HG02763 (cell line): Measurements from ENCODE around the gene RTL3.
"Not testable (repeated sequence)": the region's sequence is repeated elsewhere in the genome, so short reads cannot be mapped to it uniquely, and the experiment has no call there.

Source experiments
- ATAC-seq: cut with Tn5 transposase; IDR thresholded peaks from one replicate; pipeline ENCODE4 v1.9.1; 2021; ENCODE audit warnings: mild to moderate bottlenecking, moderate library complexity; ENCODE audit not compliant: unreplicated experiment

The RTL3 gene, protein sequence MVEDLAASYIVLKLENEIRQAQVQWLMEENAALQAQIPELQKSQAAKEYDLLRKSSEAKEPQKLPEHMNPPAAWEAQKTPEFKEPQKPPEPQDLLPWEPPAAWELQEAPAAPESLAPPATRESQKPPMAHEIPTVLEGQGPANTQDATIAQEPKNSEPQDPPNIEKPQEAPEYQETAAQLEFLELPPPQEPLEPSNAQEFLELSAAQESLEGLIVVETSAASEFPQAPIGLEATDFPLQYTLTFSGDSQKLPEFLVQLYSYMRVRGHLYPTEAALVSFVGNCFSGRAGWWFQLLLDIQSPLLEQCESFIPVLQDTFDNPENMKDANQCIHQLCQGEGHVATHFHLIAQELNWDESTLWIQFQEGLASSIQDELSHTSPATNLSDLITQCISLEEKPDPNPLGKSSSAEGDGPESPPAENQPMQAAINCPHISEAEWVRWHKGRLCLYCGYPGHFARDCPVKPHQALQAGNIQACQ

DNA sequence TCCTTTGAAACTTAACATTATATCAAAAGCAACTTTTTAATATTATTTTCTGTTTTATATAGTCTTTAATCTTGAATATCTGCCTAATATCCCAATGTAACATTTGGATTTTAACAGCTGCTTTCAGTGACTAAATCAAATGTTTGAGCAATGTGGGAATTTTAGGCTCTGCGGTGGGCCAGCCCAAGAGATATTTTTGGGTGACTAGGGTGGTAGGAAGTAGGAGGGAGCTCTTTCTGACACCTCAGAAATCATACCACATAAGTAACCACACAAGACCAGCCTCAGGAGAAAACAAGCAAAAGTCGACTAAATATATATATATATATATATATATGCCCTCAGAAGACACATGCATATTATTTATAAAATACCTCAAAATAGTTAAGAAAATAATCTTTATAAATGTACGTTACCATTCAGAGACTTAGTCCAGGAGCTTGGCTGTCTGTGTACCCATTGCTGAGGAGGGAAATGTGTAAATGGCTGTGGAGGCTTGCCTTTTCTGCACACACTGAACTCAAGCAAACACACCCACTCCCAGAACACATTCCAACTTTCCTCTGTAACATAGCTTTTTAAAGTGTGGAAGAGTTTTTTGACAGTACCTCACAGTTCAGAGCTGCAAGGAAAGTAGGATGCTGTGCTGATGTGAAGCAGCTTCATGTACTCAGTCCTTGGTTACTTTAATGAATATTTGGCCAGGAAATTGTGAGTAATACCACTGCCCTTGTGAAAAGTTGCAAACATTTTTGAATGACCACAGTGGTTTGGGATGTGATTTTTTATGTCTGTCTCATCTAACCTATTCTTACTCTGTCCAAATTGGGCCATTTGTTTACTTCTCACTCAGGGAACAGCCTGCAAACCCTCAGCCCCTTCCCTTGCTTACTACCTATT is at the start of gene RTL3:
Gene RTL3 (minus strand): TSS at position 484 of the 900 bp plus-strand sequence. CDS start 908 bp downstream, outside the sequence.
- no peak for ATAC-seq

DNA sequence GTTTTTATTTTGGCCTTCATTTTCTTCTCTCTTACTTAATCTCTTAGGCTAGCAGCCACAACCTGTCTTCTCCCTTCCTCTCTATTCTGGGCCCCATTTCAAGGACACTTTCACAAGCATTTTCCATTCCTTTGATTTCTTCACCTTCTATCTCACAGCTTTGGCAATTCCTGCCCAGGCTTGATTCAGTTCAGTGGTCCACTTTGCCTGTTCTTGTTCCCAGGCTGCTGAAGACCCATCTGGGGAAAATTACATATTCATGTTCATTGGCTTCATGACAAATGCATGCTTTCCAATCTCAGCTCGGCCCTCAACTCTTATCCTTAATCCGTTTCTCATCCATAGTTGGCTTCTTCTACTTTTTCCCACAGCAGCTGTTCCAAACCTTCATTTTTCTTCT is 49.7 kb upstream of the RTL3 start:
- no peak for ATAC-seq

DNA sequence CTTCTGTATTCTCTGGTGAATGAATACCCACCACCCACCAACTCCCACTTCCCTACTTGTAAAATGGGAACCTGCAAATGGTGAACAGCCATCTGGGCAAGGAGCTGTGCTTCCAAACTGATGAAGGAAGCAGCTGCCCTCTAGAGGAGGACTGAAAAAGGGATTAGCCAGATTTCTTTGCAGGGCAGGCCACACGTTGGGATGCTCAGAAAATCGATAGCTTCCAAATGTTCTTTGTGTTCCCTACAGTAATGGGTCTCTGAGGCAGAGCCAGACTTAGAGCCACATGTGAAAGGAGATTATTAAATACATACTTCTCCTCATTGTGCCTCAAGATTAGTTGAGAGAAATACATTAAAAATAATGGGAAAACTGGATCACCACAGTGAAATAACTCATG is 49.1 kb upstream of the RTL3 start:
- no peak for ATAC-seq

DNA sequence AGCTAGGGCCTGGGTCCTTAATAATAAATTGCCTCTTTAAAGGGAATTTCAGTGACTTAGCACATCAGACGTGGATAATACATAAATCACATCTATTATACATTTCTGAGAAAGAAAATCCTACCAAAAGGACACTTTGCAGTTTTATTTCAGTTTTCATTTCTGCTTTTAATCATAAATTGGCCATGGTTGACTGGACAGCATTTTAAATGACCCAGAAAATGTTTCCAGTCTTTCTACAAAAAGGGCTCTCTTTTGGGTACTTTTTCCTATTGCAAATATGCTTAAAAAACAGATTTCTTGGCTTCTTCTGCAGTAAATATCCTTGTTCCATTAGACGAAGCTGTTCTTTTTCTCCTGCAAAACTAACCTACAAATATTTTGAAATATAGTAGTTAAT is 46.9 kb upstream of the RTL3 start:
- no peak for ATAC-seq

DNA sequence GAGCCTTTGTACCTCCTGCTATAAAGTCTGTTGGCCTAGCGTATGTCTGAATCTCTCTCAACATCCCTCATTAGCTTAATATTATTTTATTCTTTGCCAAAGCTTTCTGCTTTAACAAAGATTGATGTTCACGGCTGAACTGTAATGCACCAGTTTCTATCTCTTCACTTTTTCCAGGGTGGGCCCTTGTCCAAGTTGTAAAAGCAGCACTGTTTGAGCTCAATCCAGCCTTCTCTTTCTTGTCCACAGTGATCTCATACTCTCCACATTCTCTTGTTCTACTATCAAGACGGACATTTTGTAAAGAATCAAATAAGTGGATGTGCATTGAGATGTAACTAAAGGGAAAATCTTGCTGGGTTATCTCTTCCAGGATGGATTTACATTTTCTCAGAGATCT is 34.4 kb upstream of the RTL3 start:
- ATAC-seq, result no peak

DNA sequence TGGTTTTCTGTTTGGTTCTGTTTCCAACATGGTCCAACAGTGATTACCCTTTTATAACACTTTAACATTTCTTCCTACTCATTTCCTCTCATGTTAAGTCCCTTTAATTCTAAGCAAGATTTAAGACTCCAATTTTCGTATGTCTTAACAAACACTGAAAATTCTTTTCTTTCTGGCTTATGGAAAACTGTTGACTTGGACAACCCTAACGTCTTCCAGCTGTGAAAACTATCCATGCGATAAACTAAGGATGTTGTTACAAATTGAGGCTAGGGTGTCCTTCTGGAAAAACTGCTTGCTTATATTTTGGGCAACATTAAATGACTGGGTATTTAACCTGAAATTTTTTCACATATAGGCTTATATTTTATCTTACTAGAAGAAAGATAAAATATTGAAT is 33.9 kb upstream of the RTL3 start:
- no peak for ATAC-seq

DNA sequence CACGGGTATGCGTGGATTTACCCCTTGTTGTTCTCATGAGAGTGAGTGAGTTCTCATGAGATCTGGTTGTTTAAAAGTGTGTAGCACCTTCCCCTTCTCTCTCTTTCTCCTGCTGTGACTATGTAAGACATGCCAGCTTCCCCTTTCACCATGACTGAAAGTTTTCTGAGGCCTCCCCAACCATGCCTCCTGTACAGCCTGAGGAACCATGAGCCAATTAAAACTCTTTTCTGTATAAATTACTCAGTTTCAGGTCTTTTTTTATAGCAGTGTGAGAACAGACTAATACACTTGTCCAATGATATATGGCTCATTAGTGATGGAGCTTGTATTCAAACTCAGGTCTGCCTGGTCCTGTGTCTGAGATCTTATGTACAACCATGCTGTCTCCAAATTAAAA is 28.5 kb upstream of the RTL3 start:
- ATAC-seq, result peak; percentile 88

DNA sequence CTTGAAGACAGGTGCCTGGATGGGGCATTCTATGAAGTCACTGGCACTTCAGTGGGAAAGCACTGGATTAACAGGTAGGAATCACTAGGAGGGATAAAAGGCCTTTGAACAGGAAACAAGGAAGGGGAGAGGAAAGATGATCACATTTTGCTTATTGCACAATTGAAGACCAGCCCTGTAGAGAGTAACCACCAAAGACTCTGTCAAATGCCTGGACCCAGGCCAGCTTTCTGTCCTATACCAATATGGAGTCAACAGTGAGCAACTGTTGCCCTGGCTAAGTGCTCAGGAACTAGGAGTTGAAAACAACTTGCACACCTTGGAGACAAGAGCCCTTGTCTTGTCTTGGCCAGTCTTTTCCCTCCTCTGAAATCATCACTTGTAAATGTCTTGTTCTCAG is 14.1 kb upstream of the RTL3 start:
- no peak for ATAC-seq

DNA sequence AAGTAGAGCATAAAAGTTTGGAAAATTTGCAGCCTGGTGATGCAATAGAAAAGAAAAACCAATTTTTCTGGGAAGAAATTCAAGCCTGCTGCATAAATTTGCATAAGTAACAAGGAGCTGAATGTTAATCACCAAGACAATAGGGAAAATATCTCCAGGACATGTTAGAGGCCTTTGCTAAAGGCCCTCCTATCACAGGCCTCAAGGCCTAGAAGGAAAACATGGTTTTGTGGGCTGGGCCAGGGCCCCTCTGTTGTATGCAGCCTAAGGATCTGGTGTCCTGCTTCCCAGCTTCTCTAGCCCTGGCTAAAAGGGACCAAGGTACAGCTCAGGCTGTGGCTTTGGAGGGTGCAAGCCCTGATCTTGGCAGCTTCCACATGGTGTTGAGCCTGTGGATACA is 6.2 kb upstream of the RTL3 start:
- ATAC-seq, result no peak

DNA sequence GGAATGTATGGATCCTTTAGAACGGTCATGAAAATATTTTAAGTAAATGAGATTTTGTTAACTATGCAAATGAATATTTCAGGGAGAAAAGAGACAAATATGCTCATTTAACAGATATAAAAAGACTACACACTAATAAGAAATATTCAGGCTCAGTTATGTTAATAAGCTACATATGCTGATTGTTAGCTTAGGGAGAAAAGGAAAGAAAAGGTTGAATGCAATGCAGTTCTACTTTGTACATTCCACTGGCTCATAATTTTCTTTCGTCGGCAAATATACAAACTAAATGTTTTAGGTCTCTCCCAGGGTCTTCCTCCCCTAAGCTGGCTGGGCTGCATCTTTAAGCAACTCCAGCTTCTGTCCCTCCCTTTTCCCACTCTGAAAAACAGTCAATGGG is 2.7 kb upstream of the RTL3 start:
- ATAC-seq, result no peak

DNA sequence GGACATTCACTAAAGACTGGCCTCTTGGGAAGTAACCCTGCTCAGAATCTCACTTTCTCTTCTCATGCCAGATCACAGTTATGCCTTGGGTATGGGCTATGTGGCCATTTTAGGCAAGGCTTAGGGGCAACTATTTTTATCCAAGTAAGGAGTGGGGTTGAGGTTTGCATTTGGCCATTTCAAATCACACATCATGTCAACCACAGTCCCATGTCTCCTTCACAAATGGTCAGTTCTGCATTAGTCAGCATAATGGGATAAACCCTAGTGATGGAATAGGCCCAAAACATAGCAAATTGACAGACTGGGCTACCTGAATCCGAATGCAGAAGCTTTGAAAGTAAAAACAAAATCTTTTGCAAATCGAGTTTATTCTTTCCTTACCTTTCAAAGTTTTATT is 827 bp upstream of the RTL3 start:
- no peak for ATAC-seq

DNA sequence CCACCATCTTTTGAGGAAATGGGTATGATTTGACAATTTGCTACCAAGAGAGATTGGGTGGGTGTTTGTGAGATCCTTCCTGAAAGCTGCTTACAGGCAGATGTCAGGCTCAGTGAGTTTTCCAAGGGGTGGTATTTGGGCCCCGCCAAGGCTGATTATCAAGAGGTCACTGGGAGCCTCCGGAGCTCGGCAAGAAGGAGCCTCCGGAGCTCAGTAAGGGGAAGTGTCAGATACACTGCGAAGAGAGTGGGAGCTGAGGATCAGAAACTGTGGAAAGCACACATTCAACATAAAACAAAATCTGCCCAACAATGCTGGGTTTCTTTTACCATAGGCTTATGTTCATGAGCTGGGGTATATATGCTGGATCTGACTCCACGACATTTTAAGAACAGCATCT is 714 bp downstream of the RTL3 start:
- ATAC-seq, result no peak

DNA sequence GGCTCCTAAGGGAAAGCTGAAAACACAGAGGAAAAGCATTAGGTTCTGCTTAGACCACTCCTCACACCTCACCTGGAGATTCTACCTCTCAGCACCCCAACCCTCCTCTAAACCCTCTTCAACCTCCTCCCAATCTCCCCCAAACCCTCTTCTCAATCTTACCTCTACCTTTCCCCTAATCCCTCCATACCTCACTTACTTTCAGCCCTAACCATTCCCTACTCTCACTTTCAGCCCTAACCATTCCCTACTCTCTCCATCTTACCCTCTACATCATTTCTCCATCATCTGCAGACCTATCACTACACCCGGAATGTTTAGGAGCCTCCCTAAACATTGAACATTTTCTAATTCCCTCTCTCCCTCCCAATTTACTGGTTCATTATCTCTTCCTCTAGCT is 3.5 kb downstream of the RTL3 start:
- no peak for ATAC-seq

DNA sequence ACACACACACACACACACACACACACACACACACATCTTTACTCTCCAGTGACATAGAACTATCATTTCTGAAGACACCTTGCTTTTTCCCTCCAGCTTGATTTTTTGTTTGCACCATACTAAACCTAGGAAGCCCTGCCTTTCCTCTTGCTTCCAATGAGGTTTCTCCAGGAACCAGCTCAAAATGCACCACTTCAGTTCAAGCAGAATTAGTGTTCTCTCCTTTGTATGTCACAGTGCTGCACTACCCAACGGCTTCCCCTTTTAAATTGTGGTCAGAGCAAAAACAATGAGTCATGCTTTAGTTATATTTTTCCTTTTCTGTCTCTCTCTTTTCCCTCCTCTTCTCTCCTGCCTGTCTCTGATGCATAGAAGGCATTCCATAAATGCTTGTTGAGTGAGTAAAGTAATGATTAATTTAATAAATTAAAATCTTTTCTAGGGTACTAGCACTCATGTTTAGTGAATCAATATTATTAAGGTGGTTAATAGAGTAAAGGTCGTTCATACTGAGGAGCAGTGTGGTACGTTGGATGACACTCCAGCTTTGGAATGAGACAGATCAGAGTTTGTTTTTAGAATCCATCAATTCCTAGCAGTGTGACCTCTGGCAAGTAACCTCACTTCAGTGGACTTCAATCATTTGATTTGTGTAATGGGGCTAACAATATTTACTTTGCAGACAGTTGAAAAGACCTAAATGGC is 5.9 kb downstream of the RTL3 start:
- no peak for ATAC-seq

DNA sequence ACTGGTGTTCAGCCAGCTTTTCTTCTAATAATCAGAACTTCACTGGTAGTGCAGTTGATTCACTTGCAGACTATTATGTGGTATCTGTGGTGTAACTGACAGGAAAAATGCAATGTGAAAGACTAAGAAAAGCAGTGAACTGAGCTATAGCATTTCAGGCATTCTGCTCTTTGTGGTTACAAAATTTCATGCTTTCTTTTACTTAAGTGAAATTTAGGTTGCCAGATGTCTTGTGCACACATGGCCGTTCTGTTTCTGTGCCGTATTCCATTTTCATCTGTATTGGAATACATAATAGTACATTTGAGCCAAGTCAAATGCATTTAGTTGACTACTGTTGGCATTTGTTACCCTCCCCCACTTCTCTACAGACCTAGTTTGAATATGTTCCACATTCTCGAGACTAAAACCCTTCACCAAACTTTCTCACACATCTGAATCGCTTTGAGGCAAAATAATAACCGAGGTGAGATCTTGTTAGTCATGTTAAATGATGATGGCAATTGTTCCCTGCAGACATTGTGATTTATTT is 8.2 kb downstream of the RTL3 start:
- ATAC-seq, result peak; percentile 76

DNA sequence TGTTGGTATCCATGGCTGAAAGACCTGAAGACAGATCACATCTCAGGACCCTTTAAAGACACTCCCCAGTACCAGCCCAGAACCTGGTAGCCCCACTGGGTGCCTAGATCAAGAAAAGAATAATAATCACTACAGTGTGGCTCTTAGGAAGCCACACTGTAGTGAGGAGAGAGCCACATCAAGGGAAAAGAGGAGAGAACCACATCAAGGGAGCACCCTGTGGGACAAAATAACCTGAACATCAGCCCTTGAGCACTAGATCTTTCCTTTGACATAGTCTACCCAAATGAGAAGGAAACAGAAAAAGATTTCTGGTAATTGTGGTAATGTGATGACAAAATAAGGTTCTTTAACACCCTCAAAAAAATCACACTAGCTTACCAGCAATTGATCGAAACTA is 15.3 kb downstream of the RTL3 start:
- ATAC-seq, result no peak

DNA sequence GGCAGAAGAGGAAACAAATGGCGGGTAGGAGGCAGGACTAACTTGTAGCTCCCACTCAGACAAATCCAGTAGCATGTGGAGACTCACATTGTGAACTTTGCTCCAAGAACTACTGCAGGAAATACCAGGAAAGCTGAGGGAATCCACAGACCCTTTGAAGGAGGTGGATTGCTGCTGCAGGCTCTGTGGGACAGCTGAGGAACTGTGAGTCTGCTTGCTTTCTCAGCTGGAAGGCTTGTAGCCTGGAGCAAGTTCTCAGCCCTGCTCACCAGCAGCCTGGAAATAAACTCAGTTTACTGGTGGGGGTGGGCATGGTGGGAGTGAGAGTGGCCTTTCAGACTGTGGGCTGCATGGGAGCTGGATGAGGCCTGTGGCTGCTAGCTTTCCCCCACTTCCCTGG is 16.0 kb downstream of the RTL3 start:
- ATAC-seq, result no peak

DNA sequence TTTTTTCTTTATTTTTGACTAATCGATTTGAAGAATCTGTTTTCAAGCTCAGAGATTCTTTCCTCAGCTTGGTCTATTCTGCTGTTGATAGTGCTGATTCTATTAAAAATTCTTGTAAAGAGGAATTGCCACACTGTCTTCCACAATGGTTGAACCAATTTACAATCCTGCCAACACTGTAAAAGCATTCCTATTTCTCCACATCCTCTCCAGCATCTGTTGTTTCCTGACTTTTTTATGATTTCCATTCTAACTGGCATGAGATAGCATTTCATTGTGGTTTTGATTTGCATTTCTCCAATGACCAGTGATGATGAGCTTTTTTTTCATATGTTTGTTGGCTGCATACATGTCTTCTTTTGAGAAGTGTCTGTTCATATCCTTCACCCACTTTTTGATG is 23.0 kb downstream of the RTL3 start:
- ATAC-seq, result not testable (repeated sequence)

DNA sequence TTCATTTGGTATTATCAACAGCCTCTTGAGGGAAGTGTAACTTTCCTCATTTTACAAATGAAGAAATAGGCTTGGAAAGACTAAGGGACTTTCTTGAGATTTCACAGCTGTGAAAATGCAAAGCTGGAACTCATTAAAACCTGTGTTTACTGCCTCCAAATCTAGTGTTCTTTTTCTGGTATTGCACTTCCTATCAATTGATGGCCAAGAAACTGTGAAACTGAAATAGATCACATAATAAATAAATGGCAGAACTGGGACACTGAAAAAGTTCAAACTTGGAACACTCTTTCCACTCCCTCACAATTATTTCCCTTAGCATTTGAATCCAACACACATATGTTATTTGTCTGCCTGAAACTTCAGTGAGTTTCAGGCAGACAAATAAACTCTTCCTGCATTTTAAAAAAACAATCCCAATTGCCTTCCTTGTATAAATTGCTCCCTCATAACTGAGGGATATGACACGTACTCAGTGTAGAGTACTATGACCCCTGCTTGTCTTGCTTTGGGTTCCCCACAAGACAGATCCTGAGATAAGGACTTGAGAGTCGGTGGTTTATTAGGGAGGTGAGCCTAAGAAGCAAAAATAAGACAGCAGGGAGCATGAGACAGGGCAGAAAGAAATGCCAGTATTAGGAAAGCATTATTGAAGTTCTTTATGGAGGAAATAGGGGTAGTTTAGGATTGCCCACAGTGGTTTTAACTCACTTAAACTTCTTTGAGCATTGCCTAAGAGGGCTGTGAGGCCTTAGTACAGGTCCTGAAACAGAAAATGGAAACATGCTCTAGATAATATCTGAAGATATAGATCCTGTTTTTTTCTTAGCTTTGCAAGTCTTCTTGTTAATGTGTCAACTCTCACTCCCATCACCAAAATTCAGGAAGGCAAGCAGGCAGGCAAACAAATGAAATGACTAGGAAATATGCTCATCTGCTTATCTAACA is 33.9 kb downstream of the RTL3 start:
- ATAC-seq, result no peak

DNA sequence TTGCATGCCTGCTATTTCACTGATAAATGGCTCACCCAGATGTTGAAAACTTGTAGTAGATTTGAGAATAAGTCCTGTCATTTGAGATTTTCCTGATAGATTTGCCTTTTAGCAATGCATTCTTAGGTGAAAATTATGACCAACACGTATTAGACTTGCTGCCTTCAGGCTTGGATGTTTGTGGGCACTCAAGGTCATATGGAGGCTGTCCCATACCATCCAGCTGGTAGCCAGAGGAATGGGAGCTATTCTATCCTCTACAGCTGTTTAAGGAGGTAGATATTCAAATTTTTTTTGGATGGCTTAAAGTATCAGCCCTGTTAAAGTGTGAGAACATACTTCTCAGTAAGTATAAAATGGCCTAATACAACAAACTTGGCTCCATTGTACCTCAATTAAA is 34.7 kb downstream of the RTL3 start:
- no peak for ATAC-seq
